GM18508 (cell line): ENCODE results near the gene SEMA5B.

Experiments used
- ATAC-seq: cut with Tn5 transposase; IDR thresholded peaks from one replicate; pipeline ENCODE4 v1.9.1; 2021; ENCODE audit warnings: moderate number of reproducible peaks; ENCODE audit not compliant: insufficient read depth, unreplicated experiment

The SEMA5B gene

DNA sequence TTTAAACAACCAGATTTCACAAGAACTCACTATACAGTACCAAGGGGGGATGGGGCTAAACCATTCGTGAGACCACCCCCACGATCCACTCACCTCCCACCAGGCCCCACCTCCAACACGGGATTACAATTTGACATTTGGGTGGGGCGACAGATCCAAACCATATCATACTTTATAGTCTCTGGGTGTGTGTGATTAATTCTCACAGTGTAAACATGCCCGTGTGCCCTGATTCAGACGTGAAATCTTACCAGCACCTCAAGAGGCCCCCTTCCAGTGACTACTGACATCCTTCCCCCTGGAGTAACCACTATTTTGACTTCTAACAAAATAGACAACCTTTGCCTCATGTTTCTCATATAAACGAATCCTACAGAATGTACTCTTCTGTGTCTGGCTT, 34.3 kb upstream of the SEMA5B start:
- no peak for ATAC-seq

DNA sequence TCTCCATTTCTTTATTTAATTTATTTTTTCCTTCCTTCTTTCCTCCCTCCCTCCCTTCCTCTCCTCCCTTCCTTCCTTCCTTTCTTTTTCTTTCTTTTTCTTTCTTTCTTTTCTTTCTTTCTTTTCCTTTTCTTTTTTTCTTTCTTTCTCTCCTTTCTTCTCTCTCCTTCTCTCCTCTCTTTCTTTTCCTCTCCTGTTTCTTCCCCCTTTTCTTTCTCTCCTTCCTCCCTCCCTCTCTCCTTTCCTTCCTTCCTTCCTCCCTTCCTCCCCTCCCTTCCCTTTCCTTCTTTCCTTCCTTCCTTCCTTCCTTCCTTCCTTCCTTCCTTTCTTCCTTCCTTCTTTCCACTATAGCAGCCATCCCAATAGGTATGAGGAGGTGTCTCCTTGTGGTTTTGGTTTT, 32.5 kb upstream of the SEMA5B start:
- ATAC-seq: no peak

DNA sequence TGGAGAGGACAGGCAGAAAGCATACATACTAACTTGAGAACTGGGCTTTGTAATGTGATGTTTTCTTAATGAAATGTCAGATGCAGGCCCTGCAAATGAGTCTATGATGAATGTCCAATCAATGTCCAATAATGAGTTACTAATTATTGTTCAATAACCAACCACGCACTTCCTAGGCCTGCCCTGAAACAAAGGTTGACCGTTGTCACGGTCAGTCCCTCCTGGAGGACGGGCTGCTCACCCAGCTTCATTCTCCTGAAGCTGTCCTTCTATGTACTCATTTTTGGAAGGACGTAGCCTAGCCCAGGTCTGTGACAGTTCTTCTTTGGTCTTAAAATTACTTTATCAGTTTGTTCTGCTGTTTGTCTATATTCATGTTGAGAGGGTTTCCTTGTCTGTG, 30.9 kb upstream of the SEMA5B start:
- no peak for ATAC-seq

DNA sequence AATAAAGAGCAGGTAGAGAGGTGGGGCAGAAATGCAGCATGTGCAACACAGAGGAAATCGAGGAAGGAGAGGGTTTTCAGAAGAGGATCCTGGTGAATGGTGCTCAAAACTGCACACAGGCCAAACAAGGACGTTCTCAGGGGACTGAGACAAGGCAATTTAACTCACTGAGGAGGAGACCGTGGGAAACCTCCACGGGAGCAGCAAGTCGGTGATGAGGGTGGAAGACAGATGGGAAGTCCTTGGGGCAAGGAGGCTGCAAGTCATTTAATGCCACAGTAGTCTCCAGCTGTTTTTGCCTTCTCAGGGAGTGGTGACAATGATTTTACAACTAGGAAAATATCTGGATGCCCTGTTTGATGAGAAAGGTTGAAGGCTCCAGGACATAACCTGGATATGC, 27.8 kb upstream of the SEMA5B start:
- no peak for ATAC-seq

DNA sequence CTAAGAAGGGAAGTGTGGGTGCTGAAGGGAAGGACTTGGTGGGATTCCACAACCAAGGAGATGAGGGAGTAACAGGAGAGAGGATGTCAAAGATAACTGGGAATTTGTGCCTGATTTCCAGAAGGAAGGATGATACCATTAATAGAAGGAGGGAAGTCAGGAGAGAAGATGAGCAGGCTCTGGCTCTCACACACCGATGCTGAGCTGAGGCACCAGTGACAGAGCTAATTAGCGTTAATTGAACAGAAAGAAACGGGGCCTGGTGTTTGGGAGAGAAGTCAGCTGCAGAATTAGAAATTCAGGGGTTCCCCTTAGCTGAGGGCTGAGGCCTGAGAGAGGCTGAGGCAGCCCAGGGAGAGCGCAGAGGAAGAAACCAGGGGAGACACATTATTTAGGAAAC, 27.4 kb upstream of the SEMA5B start:
- ATAC-seq: no peak

DNA sequence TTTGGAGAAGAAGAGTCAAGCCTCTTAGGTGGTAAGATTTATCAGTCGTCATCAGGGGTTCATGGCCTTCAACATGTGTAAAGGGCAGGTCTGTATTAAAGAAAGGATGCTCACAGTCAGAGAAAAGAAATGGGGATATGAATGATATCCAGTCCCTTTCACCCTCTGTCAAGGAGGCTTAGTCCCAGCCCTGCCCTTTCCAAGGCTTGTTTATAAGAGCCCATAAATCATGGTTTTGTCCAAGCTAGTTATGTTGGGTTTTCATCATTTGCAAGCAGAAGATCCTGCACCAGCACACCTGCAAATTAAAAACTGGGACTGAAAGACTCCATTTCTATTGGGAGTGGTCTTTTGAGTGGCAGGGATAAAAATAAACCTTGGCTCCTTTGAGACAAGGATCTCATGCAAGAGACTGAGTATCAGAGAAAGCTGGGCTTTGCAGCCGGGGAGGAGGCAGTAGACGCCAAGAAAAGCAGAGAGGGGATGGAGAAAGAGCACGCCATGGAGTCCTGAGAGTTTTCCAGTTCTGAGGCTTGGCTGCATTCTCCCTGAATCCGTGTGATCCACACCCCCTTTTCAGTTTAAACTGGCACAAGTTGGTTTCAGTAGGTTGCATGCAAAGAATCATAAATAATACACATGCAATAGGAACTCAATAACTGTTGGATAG, 26.7 kb upstream of the SEMA5B start:
- ATAC-seq: no peak

DNA sequence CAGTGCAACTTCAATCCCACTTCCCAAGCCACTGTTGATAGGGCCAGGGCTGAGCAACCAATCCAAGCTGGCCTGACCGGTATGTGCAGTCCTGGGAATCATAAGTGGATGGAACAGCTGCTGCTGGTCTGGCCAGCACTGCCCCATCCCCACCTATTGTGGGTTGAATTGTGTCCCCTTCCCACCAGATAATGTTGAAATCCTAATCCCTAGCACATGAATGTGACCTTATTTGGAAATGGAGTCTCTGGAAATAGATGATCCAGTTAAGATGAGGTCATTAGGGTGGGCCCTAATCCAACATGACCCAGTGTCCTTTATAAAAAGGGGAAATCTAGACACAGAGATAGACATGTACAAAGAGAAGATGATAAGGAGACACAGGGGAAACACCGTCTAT, 25.5 kb upstream of the SEMA5B start:
- no peak for ATAC-seq

DNA sequence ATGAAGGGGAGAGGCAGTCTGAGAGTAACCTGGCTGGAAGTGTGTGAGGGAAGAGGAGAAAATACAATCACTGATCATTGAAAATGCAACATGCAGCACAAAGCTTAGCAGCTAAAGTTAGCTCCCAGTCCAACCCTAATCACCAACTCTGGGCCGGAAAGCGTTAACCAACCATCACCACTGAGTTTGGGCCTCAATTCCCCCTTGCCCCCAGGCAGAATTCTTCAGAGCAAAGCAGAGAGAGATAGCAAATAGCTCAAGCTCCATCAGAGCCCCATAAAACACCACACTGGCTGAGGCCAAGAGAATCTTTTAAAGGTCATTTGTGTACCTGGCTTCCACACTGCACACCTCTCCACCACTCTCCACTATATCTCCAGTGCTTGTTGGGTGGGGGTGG, 23.1 kb upstream of the SEMA5B start:
- ATAC-seq: no peak

DNA sequence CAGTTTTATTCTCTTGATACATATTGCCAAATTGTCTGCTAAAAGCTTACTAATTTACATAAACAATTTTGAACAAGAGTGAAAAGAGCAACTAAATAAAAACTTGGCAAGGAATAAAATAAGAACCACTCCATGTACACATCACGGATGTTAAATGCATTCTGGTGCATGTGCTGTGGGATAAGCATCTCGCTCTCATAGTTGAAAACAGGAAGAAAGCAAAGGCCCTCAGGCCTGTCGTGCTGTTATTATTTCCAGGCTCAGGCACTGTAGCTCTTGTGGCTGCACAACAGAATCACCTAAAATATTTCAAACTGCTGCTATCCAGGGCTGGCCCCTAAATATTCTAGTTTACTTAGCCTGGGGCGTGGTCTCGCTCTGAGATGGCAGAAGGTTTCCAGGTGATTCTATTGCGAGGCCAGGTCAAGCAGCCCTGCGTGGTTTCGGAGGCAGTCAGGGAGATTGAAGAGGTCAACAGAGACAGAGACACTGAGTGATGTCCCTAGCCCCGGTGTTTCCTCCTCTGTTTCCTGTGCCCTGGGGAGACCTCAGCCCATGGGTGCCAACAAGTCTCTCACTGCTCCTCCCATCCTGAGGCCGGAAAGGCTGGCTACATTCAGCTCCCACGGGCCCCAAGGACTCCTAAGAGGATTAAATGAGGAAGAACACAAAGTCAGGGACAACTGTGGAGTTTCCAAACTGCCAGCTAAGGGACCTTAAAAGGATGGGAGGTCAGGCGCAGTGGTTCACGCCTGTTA, 21.1 kb upstream of the SEMA5B start:
- ATAC-seq: no peak

DNA sequence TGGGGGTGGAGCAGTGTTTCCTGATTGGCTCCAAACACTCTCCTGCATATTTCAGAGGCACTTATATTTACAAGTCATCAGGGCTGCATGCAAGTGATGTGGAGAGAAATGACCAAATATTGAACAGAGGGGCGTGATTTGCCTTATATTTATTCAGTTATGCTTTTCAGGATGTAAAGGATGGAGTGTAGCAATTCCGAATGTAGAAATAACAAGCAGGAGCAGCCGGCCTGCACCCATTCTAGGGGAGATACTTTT, 19.4 kb upstream of the SEMA5B start:
- ATAC-seq: no peak

DNA sequence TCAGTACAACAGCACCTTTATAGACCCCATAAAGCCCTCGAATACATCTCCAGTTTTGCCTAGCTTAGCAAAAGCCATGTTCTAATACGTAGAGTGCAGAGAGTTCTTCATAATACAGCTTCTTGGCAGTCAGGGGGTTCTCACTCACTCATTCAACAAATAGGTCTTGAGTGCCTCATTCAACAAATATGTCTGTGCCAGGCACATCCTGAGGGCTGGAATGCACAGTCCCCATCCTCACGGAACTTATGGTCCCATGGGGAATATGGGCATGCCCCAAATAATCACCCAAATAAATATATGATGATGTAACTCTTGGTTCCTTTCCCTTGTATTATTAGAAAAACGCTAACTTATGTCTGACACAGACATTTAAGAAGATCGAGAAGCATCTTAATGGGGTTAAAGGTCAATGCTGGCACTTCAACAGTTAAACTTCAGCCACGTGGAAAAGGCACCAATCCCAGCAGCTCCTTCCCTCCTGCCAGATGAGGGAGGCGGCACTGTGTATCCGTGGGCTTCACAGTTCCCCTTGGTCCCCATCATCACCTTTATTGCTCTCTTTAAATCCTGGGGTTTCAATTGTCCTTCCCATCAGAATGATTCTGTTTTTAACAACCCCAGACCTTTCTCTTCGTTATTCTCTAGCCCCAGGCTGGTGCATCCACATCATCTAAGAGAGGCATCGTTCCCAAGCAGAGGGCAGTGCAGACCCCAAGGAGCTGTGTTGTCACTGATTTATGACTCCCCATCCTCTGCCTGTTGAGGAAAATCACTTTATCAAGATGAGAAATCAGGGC, 18.9 kb upstream of the SEMA5B start:
- no peak for ATAC-seq

DNA sequence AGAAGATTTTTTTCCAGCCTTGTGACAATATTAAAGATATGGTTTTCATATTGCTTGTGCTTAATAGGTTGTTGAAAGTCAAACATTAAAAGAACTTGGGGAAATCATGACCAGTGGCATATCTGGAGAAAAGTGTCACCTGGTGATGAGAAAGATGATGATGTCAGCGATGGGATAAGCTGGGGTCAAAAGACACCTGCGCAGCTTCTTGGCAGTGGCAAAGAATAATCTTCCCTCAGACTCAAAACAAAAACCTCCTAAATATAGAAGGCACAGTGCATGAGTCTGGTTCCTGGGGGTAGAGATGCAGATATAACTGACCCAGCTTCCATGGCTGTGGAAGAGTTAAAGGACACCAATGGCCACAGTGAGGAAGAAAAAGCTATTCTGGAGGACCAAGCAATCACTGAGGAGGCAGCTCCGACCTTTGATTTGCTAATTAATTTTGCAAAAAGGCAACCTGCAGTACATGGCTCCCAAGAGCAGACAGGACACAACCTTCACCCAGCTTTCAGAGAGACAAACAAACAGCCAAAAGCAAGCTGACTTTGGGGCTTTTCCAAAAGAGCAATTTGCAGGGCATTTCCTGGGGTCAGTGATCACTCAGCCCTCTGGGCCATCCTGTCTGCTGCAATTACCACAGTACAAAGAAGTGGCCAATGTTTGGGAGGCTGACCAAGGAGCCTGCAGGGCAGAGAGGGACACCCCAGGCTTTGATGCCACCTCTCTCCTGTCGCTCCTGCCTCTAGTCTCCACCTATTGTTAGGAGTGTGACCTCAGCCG, 17.6 kb upstream of the SEMA5B start:
- no peak for ATAC-seq

DNA sequence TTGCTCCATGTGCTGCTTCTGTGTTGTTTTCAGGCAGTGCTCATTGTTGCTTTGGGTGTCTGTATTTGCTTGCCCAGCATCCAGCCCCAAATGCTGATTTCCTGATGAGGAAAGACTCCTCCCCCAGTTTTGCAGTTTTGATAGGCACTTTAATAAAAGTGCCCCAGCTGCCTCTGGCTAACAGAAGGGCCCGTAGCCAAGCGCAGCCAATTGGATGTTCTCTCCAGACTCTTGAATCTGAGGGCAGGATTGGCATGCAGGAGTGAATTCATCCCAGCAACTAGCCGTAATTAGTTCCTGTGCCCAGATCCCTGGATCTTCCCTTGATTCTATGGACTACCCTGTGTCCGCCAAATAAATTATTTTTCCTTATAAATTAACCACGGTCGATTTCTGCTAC, 14.8 kb upstream of the SEMA5B start:
- no peak for ATAC-seq

DNA sequence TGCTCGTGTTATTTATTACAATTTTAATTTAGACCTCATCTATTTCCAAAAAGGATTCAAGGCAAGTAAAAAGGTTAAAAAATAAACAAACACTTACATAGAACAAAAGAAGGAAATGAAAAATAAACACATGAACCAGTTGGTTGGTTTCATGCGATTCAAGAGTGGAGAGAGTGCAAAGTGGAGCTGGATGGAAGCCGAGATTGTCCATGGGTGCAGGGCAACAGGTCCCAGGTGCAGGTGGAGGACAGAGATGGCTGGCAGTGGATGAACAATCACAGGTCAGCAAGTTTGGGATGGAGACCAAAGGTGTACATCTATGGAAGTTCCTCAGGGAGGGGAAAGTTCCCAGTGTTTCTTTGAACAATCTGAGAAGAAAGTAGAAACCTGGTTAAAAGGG, 11.6 kb upstream of the SEMA5B start:
- no peak for ATAC-seq

DNA sequence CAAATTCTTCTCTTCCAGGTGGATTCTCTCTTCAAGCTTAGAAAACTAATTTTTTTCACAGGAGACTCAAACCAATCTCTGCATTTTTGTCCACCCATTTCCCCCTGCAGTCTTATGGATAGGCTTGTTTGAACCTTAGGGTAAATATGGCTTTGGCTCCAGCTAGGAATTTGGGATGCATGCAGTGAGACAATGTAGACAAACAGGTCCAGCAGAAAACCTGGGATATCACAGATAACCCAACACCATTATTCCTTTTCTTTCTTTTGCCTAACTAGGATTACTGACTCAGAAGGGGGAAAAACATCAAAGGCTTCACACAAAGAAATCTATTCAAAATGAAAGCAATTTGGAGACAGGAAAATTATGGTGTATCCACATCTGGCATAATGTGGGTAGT, 11.2 kb upstream of the SEMA5B start:
- no peak for ATAC-seq

DNA sequence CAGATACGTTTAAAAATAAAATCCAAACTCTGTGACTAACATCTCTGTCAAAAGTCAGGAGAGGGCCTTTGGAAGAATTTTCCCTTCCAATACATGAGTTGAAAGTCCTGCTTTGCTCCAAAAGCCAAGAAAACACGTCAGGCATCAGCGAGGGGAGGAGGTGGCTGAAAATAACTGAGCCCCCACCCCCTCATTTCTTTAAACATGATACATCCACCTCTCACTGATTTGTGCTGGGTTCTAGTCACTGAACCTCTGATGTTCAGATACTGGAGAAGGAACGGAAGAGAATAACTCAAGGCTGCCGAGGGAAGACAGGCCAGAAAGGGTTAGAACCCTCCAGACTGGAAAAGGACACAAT, 9.4 kb upstream of the SEMA5B start:
- no peak for ATAC-seq

DNA sequence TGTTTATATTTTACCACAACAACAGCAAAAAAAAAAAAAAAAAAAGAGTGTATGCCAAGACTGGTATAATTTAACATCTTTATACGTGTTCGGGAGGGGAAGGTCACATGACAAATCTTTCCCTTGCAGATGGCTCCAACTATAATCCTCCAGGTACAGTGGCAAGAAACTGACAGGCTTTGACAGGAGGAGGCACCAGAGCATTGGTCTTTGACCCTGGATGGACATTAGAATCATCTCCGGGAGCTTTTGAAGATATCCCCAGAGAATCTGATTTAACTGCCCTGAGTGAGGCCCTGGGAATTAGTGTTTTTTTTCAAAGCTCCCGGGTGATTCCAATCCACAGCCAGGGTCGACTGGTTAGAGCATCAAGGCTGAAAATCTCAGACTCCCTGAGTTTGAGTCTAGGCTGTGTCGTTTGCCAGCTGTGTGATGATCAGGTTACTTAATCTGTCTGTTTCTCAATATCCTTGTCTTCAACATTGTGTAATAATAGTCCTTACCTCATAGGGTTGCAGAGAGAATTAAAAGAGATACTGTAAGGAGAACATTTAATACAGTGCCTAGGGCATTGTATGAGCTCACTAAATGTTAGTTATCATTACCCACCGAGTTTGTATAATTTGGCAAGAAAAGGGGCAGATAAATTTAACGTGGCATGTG, 8.9 kb upstream of the SEMA5B start:
- no peak for ATAC-seq

DNA sequence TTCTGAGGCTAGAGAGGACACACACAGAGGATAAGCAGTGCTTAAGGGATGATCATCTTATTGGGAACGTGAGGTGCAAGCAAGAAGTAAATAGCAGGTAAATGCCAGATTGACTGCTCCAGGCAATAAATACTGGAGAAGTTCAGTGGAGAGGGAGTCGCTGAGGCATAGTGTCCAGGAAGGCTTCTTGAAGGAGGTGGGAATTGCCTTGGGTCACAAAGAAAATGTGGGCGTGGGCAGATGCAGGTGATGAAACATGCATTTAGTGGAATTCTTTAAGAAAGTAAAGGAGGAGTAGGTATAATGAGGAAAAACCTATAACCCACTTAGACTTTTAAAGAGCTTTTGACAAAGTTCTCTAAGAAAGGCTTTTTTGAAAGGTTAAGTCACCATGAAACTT, 7.4 kb upstream of the SEMA5B start:
- no peak for ATAC-seq

DNA sequence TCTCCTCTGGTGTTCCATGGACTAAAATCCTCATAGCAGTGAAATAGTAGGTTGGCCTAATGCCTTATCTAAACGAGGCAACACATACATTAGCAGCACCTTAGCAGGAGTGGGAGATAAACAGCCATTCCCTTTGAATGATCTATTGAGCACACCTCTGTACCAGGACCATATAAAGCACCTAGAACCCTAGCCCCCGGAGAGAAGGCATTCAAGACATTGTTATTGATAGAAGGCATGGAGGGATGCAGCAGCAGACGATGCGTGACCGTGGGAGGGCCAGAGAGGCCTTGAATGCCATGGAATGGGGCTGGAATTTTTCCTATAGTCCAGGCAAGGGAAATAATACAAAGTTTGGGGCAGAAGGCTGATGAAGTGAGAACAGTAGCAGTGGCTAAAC, 6.6 kb upstream of the SEMA5B start:
- ATAC-seq: no peak

DNA sequence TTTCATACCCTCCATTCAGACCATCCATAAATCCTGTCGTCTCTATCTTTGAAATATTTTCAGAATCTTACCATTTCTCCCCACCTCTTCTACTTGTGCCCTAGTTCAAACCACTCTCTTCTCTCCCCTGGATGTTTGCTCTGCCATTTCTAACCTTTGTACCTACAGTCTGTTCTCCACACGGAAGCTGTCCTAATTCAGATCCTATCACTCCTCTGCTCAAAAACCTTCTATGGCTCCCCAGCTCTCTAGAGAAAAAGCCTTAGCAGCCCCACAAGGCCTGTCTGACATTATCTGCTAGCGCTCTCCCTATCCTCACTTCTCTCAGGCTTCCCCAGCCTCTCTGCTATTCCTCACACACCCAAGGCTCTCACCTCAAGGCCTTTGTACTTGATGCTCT, 4.5 kb upstream of the SEMA5B start:
- no peak for ATAC-seq

DNA sequence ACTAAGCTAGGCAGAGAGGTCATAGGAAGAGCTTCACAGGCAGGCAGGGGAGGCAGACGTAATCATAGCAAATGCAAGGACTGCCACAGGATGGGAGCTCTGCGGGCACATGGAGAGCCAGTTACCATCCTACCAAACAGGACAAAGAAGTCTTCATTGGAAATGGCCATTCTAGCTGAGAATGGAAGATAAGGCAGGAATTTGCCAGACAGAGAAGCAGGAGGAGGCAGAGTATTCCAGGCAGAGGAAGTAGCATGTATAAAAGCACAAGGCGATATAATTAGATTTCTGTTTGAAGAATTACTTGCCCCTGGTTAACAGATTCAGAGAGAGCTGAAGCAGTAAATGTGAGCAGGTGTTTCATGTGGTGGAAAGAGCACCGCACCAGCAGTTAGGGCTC, 3.5 kb upstream of the SEMA5B start:
- ATAC-seq: no peak
